NCI-H748 treated with DMSO at 0.1 percent for 48 hours (cell line): ENCODE results near the gene COPS6.

ENCODE experiments used
- DNase-seq: peaks from one replicate; lab custom pipeline; 2025; lab: John Stamatoyannopoulos, UW

COPS6 gene

GRCh38 chr7:100080907-100081534 lies 7.7 kb upstream of the COPS6 start:
- DNase-seq, result peak; percentile 17

DNA sequence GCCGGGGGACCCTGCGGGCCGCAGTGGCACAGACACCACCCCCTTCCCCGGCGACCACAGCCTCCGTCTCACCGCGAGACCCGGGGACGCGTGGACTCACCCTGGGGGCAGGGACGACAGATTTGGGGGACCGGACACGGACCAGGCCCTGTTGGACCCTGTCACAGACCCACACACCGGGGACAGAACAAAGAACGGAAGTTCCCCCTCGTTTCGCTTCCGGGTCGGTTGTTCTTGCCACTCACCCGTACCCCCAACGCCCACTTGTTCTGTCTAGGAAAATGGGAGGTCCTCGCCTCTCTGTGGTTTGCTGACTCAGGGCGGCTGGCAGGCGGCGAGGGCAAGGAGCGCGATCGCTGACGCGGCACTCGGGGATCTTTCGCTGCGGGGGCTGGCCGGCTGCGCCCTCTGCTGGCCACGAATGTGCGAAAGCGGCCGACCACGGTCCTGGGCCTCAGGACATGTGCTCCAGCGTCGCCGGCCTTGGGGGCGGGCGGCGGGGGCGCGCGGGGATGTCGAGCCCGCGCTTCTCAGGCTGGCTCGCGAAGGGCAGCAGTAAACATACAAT lies 7.2 kb upstream of the COPS6 start, which contains the start of gene ZNF3:
Gene ZNF3 (minus strand): TSS at position 189 of the 568 bp plus-strand sequence. CDS start 4,366 bp downstream, outside the sequence.
- peak; percentile 94 for DNase-seq

GRCh38 chr7:100082978-100083377 lies 5.8 kb upstream of the COPS6 start:
- DNase-seq, result no peak

DNA sequence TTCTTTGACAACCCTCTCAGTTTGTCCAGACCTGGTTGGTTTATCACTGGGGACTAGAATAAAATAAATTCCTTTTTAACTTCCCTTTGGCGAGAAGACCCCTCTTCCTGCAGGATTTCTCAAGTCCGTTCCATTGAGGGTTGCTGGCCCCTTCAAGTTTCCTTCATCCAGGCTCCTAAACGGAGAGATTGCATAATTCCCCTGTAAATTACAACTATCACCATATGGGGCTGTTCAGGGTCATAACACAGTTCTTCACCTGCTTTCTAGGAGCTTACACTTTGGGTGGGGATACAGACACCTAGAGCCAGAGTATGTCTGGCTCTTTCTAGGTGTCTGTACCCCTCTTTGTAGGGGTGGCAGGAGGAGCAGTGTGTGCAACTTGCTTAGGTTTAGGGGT lies 3.3 kb upstream of the COPS6 start:
- no peak for DNase-seq

DNA sequence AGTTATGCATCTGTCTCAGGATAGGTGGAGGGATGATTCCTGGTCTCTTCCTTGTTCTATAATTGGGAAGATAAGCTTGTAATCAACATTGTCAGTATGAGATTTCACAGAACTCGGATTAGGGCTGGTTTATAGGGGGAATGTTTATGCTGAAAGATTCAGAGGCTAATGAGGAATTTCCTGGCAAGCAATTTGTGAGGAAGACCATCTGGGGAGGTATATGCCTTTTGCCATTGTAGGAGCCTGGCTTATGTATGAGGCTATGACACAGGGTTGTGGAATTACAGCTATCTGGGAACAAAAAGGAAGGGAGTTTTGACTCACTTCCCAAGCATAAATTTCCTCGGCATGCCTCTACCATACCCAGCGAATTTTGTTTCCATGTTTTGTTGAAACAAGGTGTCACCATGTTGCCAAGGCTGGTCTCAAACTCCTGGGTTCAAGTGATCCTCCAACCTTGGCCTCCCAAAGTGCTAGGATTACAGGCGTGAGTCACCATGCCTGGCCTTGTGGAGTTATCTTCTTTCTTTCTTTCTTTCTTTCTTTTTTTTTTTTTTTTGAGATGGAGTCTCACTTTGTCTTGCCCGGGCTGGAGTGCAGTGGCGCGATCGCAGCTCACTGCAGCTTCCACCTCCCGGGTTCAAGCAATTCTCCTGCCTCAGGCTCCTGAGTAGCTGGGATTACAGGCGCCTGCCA lies 1.6 kb upstream of the COPS6 start:
- DNase-seq, result no peak

DNA sequence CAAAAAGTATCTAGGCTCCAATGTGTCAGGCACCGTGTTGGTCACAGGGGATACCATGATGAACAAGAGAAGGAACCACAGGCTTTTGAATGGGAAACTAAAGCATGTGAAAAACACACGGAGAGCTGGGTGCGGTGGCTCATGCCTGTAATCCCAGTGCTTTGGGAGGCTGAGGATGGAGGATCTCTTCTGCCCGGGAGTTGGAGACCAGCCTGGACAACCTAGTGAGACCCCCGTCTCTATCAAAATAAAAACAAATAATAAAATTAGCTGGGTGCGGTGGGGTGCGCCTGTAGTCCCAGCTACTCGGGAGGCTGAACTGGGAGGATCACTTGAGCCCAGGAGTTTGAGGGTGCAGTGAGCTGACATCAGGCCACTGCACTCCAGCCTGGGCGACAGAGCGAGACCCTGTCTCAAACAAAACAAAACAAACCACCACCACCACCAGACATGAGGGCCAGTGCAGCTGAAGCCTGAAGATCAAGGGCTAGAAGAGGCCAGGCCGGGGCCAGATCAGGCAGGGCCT lies 611 bp upstream of the COPS6 start:
- DNase-seq, result no peak

- DNase-seq, result no peak
These were observed 858 bp downstream of the COPS6 start for GRCh38 chr7:100089458-100090196.

DNA sequence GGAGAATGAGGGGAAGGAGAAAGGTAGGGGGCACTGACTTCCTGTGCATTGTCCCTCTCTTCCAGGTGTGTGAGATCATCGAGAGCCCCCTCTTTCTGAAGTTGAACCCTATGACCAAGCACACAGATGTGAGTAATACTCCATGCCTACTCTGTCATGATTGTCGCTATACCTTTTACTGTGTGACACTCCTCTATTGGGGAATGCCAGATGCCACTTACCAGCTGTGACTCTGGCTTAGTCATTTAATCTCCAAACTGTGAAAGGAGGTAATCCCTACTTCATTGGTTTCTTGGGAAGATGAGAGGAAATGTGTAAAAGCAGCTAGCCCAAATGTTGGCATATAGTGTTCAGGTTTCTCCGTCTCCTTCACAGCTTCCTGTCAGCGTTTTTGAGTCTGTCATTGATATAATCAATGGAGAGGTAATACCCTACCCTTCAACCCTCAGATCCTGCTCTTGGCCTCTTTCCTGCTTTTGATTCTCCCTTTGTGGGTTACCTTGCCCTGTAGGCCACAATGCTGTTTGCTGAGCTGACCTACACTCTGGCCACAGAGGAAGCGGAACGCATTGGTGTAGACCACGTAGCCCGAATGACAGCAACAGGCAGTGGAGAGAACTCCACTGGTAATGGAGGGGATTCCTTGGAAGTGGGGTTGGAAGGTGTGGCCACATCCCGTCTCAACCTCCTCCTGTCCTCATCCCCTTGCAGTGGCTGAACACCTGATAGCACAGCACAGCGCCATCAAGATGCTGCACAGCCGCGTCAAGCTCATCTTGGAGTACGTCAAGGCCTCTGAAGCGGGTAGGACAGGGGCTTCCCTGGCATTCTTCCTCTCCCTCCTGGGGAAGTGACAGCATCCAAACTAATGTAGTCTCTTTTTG lies 2.0 kb downstream of the COPS6 start:
- no peak for DNase-seq

GRCh38 chr7:100091411-100092181 lies 2.8 kb downstream of the COPS6 start:
- DNase-seq, result no peak

GRCh38 chr7:100093054-100093453 lies 4.3 kb downstream of the COPS6 start:
- DNase-seq, result no peak

GRCh38 chr7:100093498-100093897 lies 4.7 kb downstream of the COPS6 start:
- DNase-seq, result no peak

DNA sequence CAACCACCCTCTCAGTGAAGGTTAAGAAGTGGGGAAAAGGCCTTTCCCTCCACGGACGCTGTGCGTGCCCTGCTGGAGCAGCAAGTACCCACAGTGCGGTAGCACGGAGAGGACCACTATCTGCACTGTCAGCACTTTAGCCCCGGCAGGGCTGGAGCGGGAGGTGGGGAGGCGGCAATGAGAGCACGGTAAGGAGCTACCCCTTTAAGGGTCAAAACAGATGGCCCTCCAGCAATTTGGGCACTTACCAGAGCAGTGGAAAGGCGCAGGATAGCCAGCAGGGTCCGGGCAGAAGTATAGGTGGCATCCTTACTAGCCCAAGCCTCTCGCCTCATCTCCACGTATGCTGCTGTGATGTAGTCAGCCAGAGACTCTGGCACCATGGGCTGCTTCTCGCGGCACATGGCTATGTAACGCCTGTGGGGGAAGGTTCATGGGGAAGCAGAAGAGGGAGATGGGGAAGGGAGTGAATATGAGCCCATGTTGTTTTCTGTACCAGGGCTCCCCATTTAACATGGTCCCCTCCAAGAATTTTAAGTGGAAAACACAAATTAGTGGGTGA lies 5.2 kb downstream of the COPS6 start:
- no peak for DNase-seq

- no peak for DNase-seq
These were observed 6.5 kb downstream of the COPS6 start for GRCh38 chr7:100095289-100095688.

DNA sequence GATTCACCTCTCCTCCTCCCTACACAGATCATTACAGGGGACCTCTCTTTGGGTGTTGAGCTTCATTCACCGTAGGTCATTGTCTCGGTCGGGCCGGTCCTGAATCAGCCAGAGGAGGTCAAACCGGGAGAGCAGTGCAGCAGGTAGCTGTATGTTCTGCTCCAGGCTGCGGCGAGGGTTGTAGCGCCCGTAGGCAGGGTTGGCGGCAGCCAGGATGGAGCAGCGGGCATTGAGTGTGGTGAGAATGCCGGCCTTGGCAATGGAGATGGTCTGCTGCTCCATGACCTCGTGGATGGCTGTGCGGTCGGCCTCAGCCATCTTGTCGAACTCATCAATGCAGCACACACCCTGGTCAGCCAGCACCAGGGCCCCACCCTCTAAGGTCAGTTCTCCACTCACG lies 6.9 kb downstream of the COPS6 start:
- no peak for DNase-seq

GRCh38 chr7:100098913-100099312 lies 10.1 kb downstream of the COPS6 start:
- no peak for DNase-seq

GRCh38 chr7:100099452-100099851 lies 10.7 kb downstream of the COPS6 start:
- DNase-seq, result no peak

DNA sequence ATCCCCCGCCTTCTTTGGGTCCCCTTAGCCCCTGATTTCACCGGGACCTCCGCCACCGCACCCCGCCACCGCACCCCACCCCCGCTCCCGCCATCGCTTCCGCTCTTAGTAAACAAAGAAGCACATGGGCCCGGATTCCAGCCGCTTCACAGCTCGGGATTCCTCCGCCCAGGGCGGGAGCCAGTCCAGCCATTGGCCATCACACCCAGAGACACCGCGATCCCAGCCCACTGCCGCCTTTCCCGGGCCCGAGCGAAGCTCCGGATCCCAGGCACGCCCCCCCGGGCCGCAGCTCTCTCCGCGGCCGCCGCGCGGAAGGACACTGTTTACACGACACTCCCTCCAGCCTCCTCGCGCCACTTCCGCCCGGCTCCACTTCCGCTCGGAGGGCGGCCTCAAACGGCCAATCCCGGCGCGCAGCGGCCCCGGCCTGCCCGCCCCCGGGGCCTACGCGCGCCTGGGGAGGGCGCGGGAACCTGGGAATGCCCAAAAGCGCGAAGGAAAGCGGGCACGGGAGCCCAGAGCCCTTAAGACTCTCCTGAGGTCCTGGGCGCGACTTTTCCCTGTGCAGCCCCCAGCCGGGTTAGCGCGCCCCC lies 11.7 kb downstream of the COPS6 start:
- DNase-seq, result peak; percentile 86

GRCh38 chr7:100101016-100101862 lies 12.5 kb downstream of the COPS6 start, which contains the start of the genes AP4M1 and MCM7:
AP4M1 (plus strand) TSS chr7:100101643; CDS start chr7:100101715, 72 bp downstream.
MCM7 (minus strand) TSS chr7:100101397; CDS start chr7:100101294, 103 bp downstream.
- peak; percentile 97 for DNase-seq
